ENCODE measurements around the gene GAL. TPM values are rescaled to one million over a fixed set of nuclear protein-coding genes. Genes with fewer than 3 reads are reported as not detected.

Gene GAL
- total RNA-seq, 1 donor from 2014 or later: 23.4 TPM

- Histone ChIP-seq H3K4me1 (ENCODE audit: insufficient read depth, low read length) (no peaks in the 10 kb centered on the region), H3K9ac (ENCODE audit: low read length) (no peak overlapping the region), H3K27me3 (ENCODE audit: insufficient read depth, low read length) (peaks cover 4% of the 10 kb centered on the region), H3K79me2 (ENCODE audit: insufficient read depth, low read length) (no peaks in the 10 kb centered on the region), H3K9me3 (ENCODE audit: insufficient read depth, low read depth, low read length) (peaks cover 4% of the 10 kb centered on the region), H3K4me2 (ENCODE audit: low read length) (no peak overlapping the region), H2AFZ (ENCODE audit: low read depth, low read length) (no peak overlapping the region), H3K4me3 (ENCODE audit: insufficient read depth, low read depth, low read length) (no peak overlapping the region), H4K20me1 (ENCODE audit: insufficient read depth, low read length) (no peaks in the 10 kb centered on the region), H3K36me3 (ENCODE audit: insufficient read depth, low read length) (no peaks in the 10 kb centered on the region), H3K27ac (ENCODE audit: low read depth, low read length) (no peak overlapping the region)
- Mint-ChIP-seq H3K27ac (ENCODE audit: unreplicated experiment) (no peak overlapping the region), H3K9me3 (ENCODE audit: unreplicated experiment) (peaks cover 7% of the 10 kb centered on the region), H3K27me3 (ENCODE audit: low read depth, unreplicated experiment) (peaks cover 19% of the 10 kb centered on the region), H3K4me3 (ENCODE audit: unreplicated experiment) (no peak overlapping the region), H3K4me1 (ENCODE audit: low read depth, unreplicated experiment) (peaks cover 1% of the 10 kb centered on the region), H3K36me3 (ENCODE audit: low read depth, unreplicated experiment) (peaks cover 6% of the 10 kb centered on the region)
- TF ChIP-seq CTCF (IDR thresholded peaks at IDR 0.05; ENCODE audit: insufficient read depth, low read depth, low read length) (no peak), EZH2 (IDR thresholded peaks at IDR 0.05; ENCODE audit: insufficient read depth, low read length) (no peak)
- DNase-seq (ENCODE audit: low read depth) (peak; percentile 22), FAIRE-seq (no peak)
These were observed 10.9 kb upstream of the GAL start for GRCh38 chr11:68673306-68673945.

GRCh38 chr11:68673991-68674390 is 10.4 kb upstream of the GAL start:
- peaks cover 7% of the 10 kb centered on the region for H3K9me3 Mint-ChIP-seq (ENCODE audit: unreplicated experiment)
- H3K4me3 Mint-ChIP-seq (ENCODE audit: unreplicated experiment): no peak overlapping the region
- no peaks in the 10 kb centered on the region for H3K36me3 ChIP-seq (ENCODE audit: insufficient read depth, low read length)
- H3K27me3 ChIP-seq (ENCODE audit: insufficient read depth, low read length): peaks cover 4% of the 10 kb centered on the region
- no peak overlapping the region for H3K27ac ChIP-seq (ENCODE audit: low read depth, low read length)
- peaks cover 6% of the 10 kb centered on the region for H3K36me3 Mint-ChIP-seq (ENCODE audit: low read depth, unreplicated experiment)
- FAIRE-seq (no peak), DNase-seq (ENCODE audit: low read depth) (no peak)
- H3K9me3 ChIP-seq (ENCODE audit: insufficient read depth, low read depth, low read length): peaks cover 4% of the 10 kb centered on the region
- H3K4me2 ChIP-seq (ENCODE audit: low read length): no peak overlapping the region
- H3K27ac Mint-ChIP-seq (ENCODE audit: unreplicated experiment): no peak overlapping the region
- H4K20me1 ChIP-seq (ENCODE audit: insufficient read depth, low read length): no peaks in the 10 kb centered on the region
- H3K27me3 Mint-ChIP-seq (ENCODE audit: low read depth, unreplicated experiment): peaks cover 15% of the 10 kb centered on the region
- H3K4me3 ChIP-seq (ENCODE audit: insufficient read depth, low read depth, low read length): no peak overlapping the region
- no peak overlapping the region for H2AFZ ChIP-seq (ENCODE audit: low read depth, low read length)
- H3K79me2 ChIP-seq (ENCODE audit: insufficient read depth, low read length): no peaks in the 10 kb centered on the region
- peaks cover 1% of the 10 kb centered on the region for H3K4me1 Mint-ChIP-seq (ENCODE audit: low read depth, unreplicated experiment)
- TF ChIP-seq CTCF (IDR thresholded peaks at IDR 0.05; ENCODE audit: insufficient read depth, low read depth, low read length) (no peak), EZH2 (IDR thresholded peaks at IDR 0.05; ENCODE audit: insufficient read depth, low read length) (no peak)
- H3K4me1 ChIP-seq (ENCODE audit: insufficient read depth, low read length): no peaks in the 10 kb centered on the region
- no peak overlapping the region for H3K9ac ChIP-seq (ENCODE audit: low read length)

- no peak overlapping the region for H3K9ac ChIP-seq (ENCODE audit: low read length)
- no peak overlapping the region for H3K4me3 ChIP-seq (ENCODE audit: insufficient read depth, low read depth, low read length)
- TF ChIP-seq EZH2 (IDR thresholded peaks at IDR 0.05; ENCODE audit: insufficient read depth, low read length) (no peak), CTCF (IDR thresholded peaks at IDR 0.05; ENCODE audit: insufficient read depth, low read depth, low read length) (no peak)
- H3K27ac ChIP-seq (ENCODE audit: low read depth, low read length): no peak overlapping the region
- no peak overlapping the region for H3K4me3 Mint-ChIP-seq (ENCODE audit: unreplicated experiment)
- peaks cover 4% of the 10 kb centered on the region for H3K27me3 ChIP-seq (ENCODE audit: insufficient read depth, low read length)
- H3K4me2 ChIP-seq (ENCODE audit: low read length): no peak overlapping the region
- peaks cover 15% of the 10 kb centered on the region for H3K27me3 Mint-ChIP-seq (ENCODE audit: low read depth, unreplicated experiment)
- peaks cover 6% of the 10 kb centered on the region for H3K36me3 Mint-ChIP-seq (ENCODE audit: low read depth, unreplicated experiment)
- peaks cover 7% of the 10 kb centered on the region for H3K9me3 Mint-ChIP-seq (ENCODE audit: unreplicated experiment)
- no peaks in the 10 kb centered on the region for H3K79me2 ChIP-seq (ENCODE audit: insufficient read depth, low read length)
- peaks cover 1% of the 10 kb centered on the region for H3K4me1 Mint-ChIP-seq (ENCODE audit: low read depth, unreplicated experiment)
- H3K9me3 ChIP-seq (ENCODE audit: insufficient read depth, low read depth, low read length): peaks cover 4% of the 10 kb centered on the region
- H4K20me1 ChIP-seq (ENCODE audit: insufficient read depth, low read length): no peaks in the 10 kb centered on the region
- H2AFZ ChIP-seq (ENCODE audit: low read depth, low read length): no peak overlapping the region
- H3K4me1 ChIP-seq (ENCODE audit: insufficient read depth, low read length): no peaks in the 10 kb centered on the region
- FAIRE-seq: no peak
- no peak for DNase-seq (ENCODE audit: low read depth)
- H3K27ac Mint-ChIP-seq (ENCODE audit: unreplicated experiment): no peak overlapping the region
- no peaks in the 10 kb centered on the region for H3K36me3 ChIP-seq (ENCODE audit: insufficient read depth, low read length)
These were observed 9.9 kb upstream of the GAL start for GRCh38 chr11:68674461-68674860.
